Thyroid gland (tissue), 4 donors: Measurements from ENCODE around the gene ABCG8. TPM values are rescaled to one million over a fixed set of nuclear protein-coding genes. Genes with fewer than 3 reads are reported as not detected.

Experiments used
- DNase-seq, 2 donors: peaks; one replicate each; pipeline ENCODE4 v3.0.0-alpha.2; 2019
- H3K27ac ChIP-seq, 3 donors: fragments of 200-600 bp; sonication (generic); 1 replicate in 2 of 3; 2 replicates in 1 of 3; pipeline ENCODE4 v1.5.1; 2016 to 2019; ENCODE audit warnings: mild to moderate bottlenecking in 1 of 3, moderate library complexity in 1 of 3
- H3K27me3 ChIP-seq: fragments of 200-600 bp; sonication (generic); one replicate; pipeline ENCODE4 v1.5.1; 2019
- H3K36me3 ChIP-seq, 2 donors: fragments of 200-600 bp; sonication (generic); one replicate each; pipeline ENCODE4 v1.5.1; 2016 to 2019
- H3K4me1 ChIP-seq, 2 donors: fragments of 200-600 bp; sonication (generic); one replicate each; pipeline ENCODE4 v1.5.1; 2017 to 2019
- H3K4me3 ChIP-seq, 3 donors: fragments of 200-600 bp; sonication (generic); replicated peaks in 1 of 3; 1 replicate in 2 of 3; 2 replicates in 1 of 3; pipeline ENCODE4 v1.5.1; 2016; ENCODE audit warnings: mild to moderate bottlenecking in 1 of 3
- H3K9me3 ChIP-seq: fragments of 200-600 bp; sonication (generic); one replicate; pipeline ENCODE4 v1.5.1; 2017
- POLR2A ChIP-seq, 2 donors: fragments of 450-650 bp; IDR thresholded peaks; one replicate each; pipeline ENCODE4 v1.6.1; 2017; ENCODE audit warnings: antibody characterized with exemption in 2 of 2, mild to moderate bottlenecking in 2 of 2, moderate library complexity in 1 of 2
- WGBS, 2 donors: methylation state at CpG; one replicate each; pipeline ENCODE4 v1.1.5; 2017; 5-methylcytosine and 5-hydroxymethylcytosine counted together
- intact Hi-C: fragments of 100-400 bp; cut with DNase I; formaldehyde crosslinking; loops from one replicate; pipeline ENCODE4 v1.15.1; 2023
- total RNA-seq, 4 donors: library from RNA; depleted of rRNA; stranded (reverse); fragments of >200 nt; gene quantifications; one replicate each; pipeline ENCODE4 v1.2.3, GENCODE V29; 2016
- TF ChIP-seq, protein P1 (sequence below), 6 experiments: fragments of 200-600 bp in 3 of 6; fragments of 450-650 bp in 3 of 6; sonication (generic) in 3 of 6; IDR thresholded peaks; one replicate each; pipeline ENCODE4 v1.5.1; 2016 to 2019; ENCODE audit warnings: antibody characterized with exemption in 6 of 6, mild to moderate bottlenecking in 2 of 6, inconsistent platforms in 1 of 6, moderate library complexity in 1 of 6

The ABCG8 gene
- total RNA-seq, 4 donors from 2014 or later: not detected

DNA sequence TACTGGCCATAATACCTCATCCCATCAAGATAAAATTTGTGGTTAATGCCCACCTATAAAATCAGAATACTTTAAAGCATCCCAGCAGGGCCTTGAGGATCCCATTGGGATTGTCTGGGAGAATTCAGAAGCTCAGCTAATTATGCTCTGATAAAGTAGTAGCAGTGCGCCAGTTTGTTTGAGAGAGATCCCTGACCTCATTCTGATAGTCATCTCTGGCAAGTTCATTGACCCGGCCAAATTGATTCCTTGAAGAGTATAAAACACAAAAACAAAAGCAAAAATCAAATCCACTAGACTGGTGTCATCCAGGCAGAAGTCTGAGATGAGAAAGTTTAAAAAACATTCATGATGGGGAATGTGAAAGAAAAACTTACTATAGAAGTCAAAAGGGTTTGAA, 14.3 kb upstream of the ABCG8 start:
- no peaks in the 10 kb centered on the region for H3K36me3 ChIP-seq
- no peaks in the 10 kb centered on the region for H3K4me1 ChIP-seq
- DNase-seq: no peak
- intact Hi-C loops: no loop called here
- no peak for TF ChIP-seq POLR2A (IDR thresholded peaks at IDR 0.05)
- TF ChIP-seq, protein P1, sequence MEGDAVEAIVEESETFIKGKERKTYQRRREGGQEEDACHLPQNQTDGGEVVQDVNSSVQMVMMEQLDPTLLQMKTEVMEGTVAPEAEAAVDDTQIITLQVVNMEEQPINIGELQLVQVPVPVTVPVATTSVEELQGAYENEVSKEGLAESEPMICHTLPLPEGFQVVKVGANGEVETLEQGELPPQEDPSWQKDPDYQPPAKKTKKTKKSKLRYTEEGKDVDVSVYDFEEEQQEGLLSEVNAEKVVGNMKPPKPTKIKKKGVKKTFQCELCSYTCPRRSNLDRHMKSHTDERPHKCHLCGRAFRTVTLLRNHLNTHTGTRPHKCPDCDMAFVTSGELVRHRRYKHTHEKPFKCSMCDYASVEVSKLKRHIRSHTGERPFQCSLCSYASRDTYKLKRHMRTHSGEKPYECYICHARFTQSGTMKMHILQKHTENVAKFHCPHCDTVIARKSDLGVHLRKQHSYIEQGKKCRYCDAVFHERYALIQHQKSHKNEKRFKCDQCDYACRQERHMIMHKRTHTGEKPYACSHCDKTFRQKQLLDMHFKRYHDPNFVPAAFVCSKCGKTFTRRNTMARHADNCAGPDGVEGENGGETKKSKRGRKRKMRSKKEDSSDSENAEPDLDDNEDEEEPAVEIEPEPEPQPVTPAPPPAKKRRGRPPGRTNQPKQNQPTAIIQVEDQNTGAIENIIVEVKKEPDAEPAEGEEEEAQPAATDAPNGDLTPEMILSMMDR (IDR thresholded peaks at IDR 0.05): no peak
- no peaks in the 10 kb centered on the region for H3K27me3 ChIP-seq
- no peaks in the 10 kb centered on the region for H3K9me3 ChIP-seq
- WGBS, 2 donors: 87 to 94% methylated on average over 2 of the region's 2 CpGs
- H3K4me3 ChIP-seq: no peak overlapping the region
- no peak overlapping the region for H3K27ac ChIP-seq

DNA sequence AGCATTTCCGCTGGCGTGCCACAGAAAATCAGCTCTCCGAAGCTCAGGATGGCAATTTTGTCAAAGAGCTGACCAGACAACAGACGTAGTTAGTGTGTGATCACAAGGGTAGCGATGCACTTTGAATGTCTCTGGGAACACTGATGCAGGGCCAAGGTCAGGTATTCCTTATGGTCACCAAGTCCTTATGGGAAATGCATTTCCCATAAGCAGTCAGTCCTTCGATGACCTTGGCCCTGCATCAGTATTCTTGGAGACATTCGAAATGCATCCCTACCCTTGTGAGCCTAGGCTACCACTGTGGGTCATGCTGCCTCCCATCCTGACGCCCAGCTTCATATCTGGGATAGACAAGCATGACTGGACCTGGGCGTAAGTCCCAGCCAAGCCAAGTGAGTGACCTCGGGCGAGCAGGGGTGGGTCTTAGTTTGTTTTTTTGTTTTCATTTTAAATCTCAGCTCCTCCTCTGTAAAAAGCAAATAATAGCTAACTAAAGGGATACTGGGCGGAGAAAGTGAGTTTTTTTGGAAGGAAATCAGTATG, 13.7 kb upstream of the ABCG8 start:
- TF ChIP-seq, protein P1 (IDR thresholded peaks at IDR 0.05): no peak
- TF ChIP-seq POLR2A (IDR thresholded peaks at IDR 0.05): no peak
- no peaks in the 10 kb centered on the region for H3K4me1 ChIP-seq
- no peak overlapping the region for H3K4me3 ChIP-seq
- H3K27me3 ChIP-seq: no peaks in the 10 kb centered on the region
- DNase-seq: no peak
- intact Hi-C loops: no loop called here
- H3K9me3 ChIP-seq: no peaks in the 10 kb centered on the region
- H3K27ac ChIP-seq: no peak overlapping the region
- 87 to 88% methylated on average over 12 of the region's 12 CpGs for WGBS, 2 donors
- no peaks in the 10 kb centered on the region for H3K36me3 ChIP-seq

DNA sequence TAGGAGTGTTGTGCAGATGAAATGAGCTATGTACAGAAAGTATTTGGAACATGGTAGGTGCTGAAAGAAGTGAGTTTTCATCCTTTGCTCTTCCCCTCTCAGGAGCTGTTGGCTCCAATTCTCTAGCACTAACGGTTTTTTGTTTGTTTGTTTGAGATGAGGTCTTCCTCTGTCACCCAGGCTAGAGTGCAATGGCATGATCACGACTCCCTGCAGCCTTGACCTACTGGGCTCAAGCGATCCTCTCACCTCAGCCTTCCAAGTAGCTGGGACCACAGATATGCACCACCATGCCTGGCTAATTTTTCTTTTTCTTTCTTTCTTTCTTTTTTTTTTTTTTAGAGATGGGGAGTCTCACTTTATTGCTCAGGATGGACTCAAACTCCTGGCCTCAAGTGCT, 12.9 kb upstream of the ABCG8 start:
- Histone ChIP-seq H3K27ac (no peak overlapping the region), H3K27me3 (no peaks in the 10 kb centered on the region), H3K9me3 (no peaks in the 10 kb centered on the region), H3K4me1 (no peaks in the 10 kb centered on the region), H3K4me3 (no peak overlapping the region), H3K36me3 (no peaks in the 10 kb centered on the region)
- intact Hi-C loops: no loop called here
- whole genome bisulfite sequencing, 2 donors: 66 to 77% methylated on average over 3 of the region's 3 CpGs
- no peak for DNase-seq
- TF ChIP-seq POLR2A (IDR thresholded peaks at IDR 0.05): no peak
- TF ChIP-seq, protein P1 (IDR thresholded peaks at IDR 0.05): no peak

DNA sequence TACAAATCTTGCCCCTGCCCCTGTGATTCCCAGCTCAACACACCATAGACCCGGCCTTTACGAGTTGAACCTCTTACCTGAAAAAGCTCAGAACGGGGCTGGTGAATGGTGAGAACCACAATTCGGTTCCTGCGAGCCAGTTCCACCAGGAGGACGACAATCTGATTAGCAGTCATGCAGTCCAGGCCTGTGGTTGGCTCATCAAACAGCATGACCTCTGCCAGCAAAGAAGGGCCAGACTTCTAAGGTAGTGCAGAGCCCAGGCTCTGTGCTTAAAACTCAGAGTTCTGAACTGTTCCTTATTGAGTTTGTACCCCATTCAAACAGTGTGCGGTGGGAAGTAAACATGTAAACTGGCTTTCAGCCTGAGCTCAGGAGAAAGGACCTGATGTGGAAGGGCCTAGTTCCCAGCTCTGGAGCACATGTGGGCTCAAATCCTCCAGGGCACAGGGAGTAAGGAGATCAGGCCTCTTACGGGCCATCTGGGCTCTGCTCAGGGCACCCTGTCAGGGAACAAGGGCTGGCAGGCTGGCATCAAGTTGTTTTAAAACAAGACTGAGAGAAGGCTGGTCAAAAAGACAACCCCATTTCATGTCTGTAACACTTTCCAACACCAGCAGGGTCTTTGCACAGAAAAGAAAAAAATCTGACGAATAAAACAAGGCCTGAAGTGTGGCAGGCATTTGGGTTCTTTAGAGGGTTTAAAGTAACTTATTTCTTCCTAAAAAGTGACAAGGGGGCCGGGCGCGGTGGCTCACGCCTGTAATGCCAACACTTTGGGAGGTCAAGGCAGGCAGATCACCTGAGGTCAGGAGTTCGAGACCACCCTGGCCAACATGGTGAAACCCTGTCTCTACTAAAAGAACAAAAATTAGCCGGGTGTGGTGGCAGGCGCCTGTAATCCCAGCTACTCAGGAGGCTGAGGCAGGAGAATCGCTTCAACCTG, 12.2 kb upstream of the ABCG8 start:
- Histone ChIP-seq H3K27me3 (no peaks in the 10 kb centered on the region), H3K4me1 (peaks cover 0 to 2% of the 10 kb centered on the region in 2 donors), H3K9me3 (no peaks in the 10 kb centered on the region), H3K4me3 (no peak overlapping the region), H3K36me3 (no peaks in the 10 kb centered on the region), H3K27ac (no peak overlapping the region)
- no peak for DNase-seq
- TF ChIP-seq POLR2A (IDR thresholded peaks at IDR 0.05): no peak
- TF ChIP-seq, protein P1 (IDR thresholded peaks at IDR 0.05): no peak
- WGBS, 2 donors: 95 to 96% methylated on average over 17 of the region's 17 CpGs
- intact Hi-C loops: no loop called here
